Measurements from ENCODE around the gene EXOC3L4.

Gene EXOC3L4

GRCh38 chr14:103071544-103072251 is 22.8 kb upstream of the EXOC3L4 start:
- peak in 1 of 3 donors; percentile 35 for DNase-seq

DNA sequence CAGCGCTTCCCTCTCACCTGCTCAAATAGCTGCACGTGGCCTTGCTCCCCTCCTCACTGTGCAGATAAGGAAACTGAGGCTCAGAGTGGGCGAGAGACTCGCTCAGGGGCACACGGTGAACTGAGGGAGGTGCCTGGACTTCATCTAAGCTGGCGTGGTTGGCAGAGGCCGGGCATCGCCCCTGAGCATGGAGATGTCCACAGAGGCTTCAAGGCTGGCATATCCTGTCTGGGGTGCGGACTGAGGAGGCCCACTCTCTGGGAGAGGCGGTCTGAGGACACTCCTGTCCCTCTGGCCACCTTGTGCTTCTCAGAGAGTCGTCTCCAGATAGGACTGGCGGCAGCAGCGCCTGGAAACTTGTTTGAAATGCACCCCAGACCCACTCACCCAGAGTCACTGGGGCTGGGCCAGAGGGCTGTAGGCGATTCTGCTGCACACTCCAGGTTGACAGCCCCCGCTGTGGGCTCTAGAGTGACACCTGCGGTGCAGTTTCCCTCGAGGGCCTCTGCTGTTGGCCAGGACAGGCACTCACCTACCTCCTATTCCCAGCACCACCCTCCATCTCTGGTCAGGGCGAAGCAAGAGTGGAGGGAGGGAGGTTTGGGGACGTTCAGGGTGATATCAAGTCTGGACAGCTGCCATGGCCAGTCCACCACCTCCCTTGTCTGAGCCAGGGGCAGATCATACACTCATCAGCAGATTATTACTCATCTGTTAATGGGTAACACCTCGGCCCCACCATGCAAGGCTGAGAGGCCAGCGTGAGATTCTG is 21.7 kb upstream of the EXOC3L4 start:
- peak in 1 of 3 donors; percentile 44 for DNase-seq

DNA sequence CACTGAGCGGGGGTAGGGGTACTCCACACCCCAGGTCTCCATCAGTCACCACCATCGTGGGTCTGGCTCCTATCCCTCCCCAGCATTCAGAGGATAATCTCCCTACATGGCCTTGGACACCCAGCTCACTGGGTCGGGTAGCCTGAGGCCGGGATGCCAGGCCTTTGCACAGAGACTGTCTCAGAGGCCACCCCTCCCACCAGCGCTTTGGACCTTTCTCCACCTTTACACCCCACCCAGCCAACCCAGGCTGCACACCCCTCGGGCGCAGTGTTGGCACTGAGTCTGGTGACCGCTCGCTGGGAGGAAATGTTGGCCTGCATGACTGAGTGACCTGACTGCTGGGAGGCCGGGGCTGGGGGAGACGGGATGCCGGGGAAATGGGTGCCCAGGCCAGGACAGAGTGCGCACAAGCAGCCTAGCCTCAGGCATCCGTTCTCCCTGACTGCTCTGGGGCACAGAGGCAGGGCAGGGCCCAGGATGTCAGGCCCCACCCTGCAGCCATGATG is 21.1 kb upstream of the EXOC3L4 start:
- no peak for DNase-seq

GRCh38 chr14:103073876-103074728 is 20.4 kb upstream of the EXOC3L4 start:
- no peak for DNase-seq

GRCh38 chr14:103074729-103075367 is 19.7 kb upstream of the EXOC3L4 start:
- DNase-seq, result peak; percentile 91 to 95 (median 91)

GRCh38 chr14:103078420-103078749 is 16.1 kb upstream of the EXOC3L4 start:
- peak; percentile 88 to 92 (median 90) for DNase-seq

DNA sequence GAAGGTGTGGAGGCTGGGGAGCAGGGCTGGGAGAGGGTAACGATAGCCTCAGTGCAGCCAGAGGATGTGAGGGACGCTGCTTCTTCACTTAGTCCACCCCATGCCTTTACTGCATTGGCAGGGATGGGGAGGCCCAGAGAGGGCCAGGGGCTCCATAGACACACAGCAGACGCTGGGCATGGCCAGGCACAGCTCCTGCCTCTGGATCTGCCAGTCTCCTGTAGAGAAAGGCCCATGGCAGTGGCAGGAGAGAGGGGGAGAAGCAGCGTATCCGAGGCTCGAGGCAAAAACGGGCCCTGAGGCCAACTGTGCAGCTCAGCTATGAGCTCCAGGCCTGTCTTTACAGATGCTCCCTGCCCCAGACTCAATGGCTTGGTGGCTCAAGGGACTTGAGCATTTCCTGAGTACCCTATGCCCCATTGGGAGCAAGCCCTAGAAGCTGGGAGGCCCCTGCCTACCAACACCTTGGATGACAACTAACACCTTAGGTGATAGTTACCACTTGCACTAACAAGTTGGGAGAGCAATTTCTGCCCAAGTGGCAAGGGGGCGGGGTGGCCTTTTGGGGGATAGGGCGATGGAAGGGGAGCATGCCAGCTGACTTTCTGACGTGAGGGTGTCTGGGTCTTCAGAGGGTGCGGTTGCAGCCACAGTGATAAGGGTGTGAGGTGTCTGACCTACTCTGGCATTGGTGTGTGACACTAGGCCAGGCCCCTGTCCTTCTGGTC is 15.5 kb upstream of the EXOC3L4 start:
- no peak for DNase-seq

- DNase-seq, result no peak
These were observed 12.6 kb upstream of the EXOC3L4 start for GRCh38 chr14:103081951-103082350.

DNA sequence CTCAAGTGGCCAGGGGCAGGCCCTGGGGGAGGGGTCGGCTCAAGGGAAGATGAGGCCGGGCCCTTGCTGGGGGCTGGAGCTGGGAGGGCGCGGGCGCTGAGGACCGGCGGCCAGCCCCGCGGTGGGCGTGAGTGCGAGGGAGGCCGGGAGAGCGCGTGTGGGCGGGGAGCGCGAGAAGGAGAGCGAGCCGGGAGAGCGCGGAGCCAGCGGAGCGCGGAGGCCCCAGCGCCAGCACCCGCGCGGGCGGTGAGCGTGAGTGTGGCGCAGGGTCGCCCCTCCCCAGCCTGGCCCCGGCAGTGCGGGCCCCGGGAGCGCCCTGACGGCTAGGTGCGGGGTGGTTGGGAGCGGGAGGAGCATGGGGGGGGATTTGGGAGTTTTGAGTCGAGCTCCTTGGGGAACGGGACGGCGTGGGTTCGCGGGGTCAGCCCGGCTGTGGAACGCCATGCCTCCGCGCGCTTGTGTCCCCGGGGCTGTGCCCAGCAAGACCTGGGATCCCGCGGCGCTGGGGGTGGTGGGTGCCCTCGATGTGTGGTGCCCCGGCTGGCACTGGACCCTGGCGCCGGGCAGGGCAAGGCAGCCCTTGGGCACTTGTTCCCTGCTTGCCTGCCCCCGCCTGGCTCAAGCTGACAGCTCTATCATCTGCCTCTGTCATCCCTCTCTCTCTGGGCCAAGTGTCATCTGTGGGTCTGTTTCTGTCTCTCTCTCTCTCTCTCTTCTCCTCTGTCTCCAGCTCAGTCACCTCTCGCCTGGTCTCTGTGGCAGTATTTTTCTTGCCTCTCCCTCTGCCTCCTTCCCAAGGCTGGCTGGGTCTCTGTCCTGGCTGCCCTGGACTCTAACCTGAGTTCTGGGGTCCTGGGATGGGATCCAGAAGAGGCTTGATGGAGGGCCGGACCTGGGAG is 10.3 kb upstream of the EXOC3L4 start, which contains the start of gene LBHD2:
LBHD2 (plus strand) TSS at position 190 of the 899 bp plus-strand sequence. CDS start 1,803 bp downstream, outside the sequence.
- DNase-seq, result peak; percentile 44 to 78 (median 61)

- DNase-seq, result no peak
These were observed 9.1 kb upstream of the EXOC3L4 start for GRCh38 chr14:103085106-103086091.

DNA sequence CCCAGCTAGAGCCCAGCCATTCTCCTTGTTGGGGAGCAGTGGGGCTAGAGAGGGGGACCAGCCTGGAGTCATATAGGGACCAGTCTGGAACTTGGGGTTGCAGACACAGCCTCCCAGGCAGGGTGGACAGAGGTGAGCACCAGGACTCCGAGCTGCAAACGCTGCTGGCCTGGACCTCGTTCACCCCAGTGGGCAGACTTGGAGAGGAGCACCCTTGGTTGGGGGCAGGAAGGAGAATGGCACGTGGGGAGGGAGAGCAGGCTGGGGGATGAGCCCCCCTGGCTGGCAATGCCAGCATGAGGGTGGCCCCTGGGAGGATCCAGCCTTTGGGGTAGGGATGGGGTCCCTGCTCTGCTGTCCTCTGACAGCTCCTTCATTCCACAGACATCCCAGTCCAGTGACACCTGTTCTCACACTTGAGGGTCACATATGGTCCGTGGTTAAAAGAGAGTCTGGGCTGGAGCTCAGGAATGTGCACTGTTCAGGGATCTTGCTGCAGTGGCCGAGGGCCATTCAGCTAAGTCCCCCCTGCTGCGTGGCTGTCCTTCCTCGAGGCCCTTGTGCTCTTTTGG is 7.7 kb upstream of the EXOC3L4 start:
- no peak for DNase-seq

DNA sequence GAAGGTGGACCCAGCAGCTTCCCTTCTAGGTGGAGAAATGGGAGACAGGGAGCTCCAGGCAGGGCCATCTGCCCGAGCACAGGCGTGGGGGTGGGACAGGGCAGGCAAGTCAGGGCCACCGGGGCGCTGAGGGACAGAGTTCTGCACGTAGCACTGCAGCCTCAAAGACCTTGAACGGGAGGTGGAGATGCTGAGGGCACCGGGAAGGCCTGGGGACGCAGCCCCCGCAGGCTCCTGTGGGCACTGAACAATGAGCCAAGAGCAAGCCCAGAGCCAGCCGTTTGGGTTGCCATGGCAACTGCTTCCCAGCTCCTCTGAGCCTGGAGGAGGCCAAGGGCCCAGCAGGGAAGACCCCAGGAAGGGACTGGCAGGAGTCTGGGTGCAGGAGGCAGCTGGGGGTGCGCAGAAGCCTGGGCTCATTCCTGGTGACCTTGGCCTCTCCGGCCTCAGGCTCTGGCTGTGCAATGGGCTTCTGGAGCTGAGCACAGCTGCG is 7.1 kb upstream of the EXOC3L4 start:
- DNase-seq, result no peak

DNA sequence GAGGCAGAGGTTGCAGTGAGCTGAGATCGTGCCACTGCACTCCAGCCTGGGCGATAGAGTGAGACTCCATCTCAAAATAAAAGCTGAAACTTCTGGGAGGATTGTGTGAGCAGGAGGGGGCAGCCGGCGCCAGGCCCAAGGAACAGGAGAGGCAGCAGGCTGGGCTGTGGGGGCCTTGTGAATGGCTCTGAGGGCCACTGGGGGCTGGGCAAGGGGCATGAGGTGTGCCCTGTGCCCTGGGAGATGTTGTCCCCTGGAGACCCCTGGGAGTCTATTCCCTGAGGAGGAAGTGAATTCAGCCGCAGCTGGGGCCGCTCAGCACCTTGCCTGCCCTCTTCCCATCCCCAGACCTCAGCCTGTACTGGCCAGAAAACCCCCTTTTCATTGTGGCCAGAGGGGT is 5.6 kb upstream of the EXOC3L4 start:
- no peak for DNase-seq

GRCh38 chr14:103089386-103090335 is 4.9 kb upstream of the EXOC3L4 start:
- DNase-seq, result peak; percentile 38 to 53 (median 45)

- DNase-seq, result no peak
These were observed 4.0 kb upstream of the EXOC3L4 start for GRCh38 chr14:103090481-103091020.

- DNase-seq, result peak; percentile 73 to 94 (median 84)
These were observed 3.3 kb upstream of the EXOC3L4 start for GRCh38 chr14:103091041-103091882.

DNA sequence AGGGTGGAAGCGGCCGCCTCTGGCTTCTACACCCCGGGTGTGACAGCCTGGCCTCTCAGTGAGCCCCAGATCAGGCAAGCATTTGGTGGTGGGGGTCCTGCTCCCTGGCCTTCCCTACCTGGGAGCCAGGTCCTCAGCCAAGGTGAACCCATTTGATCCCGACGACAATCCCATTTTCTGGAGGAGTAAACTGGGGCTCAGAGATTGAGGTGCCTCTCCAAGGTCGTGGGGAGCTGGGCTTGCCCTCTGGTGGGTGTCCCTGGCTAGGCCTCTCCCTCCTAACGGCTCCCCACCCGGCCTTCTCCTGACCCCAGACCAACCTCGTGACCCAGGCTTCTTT is 2.7 kb upstream of the EXOC3L4 start:
- no peak for DNase-seq

Measured in suppressor macrophage treated with lipopolysaccharide for 1 hour (primary cell).